Mucosa of descending colon (tissue), 3 donors: Measurements from ENCODE around the gene PDLIM7. TPM values are rescaled to one million over a fixed set of nuclear protein-coding genes. Genes with fewer than 3 reads are reported as not detected.

Experiments
- ATAC-seq: fragments of 200-7000 bp; cut with Tn5 transposase; one replicate; pipeline ENCODE4 v1.9.1; 2020; ENCODE audit warnings: mild to moderate bottlenecking, moderate library complexity
- DNase-seq, 3 donors: peaks; one replicate each; pipeline ENCODE4 v3.0.0-alpha.2; 2020
- H3K36me3 ChIP-seq: fragments of 200-600 bp; one replicate; pipeline ENCODE4 v1.8.0; 2021; ENCODE audit warnings: low read depth, mild to moderate bottlenecking
- H3K4me1 ChIP-seq: fragments of 200-600 bp; one replicate; pipeline ENCODE4 v1.8.0; 2021; ENCODE audit warnings: low read depth, mild to moderate bottlenecking
- H3K4me3 ChIP-seq: fragments of 200-600 bp; one replicate; pipeline ENCODE4 v1.8.0; 2021; ENCODE audit warnings: mild to moderate bottlenecking
- H3K9me3 ChIP-seq: fragments of 200-600 bp; one replicate; pipeline ENCODE4 v1.8.0; 2021; ENCODE audit warnings: mild to moderate bottlenecking
- intact Hi-C, 2 donors: fragments of 100-400 bp; cut with DNase I in 1 of 2; cut with micrococcal nuclease in 1 of 2; formaldehyde crosslinking; loops; one replicate each; pipeline versions ENCODE4 v1.11.0 to v1.11.1; 2022; cut with DNase I, micrococcal nuclease
- total RNA-seq, 3 donors: library from RNA; stranded (reverse); fragmentation: NEBNext Ultra II Directional in 2 of 3; extraction: Animal tissue kit (Norgen Biotek cat#: 25700) in 2 of 3; gene quantifications; one replicate each; pipeline versions ENCODE4 v1.2.1 to v1.2.4, GENCODE V29; 2021 to 2023
- TF ChIP-seq, protein P1 (sequence below): fragments of 200-600 bp; IDR thresholded peaks from one replicate; pipeline ENCODE4 v1.8.0; 2022; ENCODE audit warnings: antibody characterized with exemption, mild to moderate bottlenecking
- donor health status: DM: no; HTN: no; CAD: no; lungs with moderate emphysema.
- donor health status: DM: no; HTN: no; CAD: no.
- donor health status: DM: no; HTN: yes; CAD: no.

PDLIM7 gene
- total RNA-seq, 3 donors from 2014 or later = 12.9 to 333 (median 54.0) TPM

DNA sequence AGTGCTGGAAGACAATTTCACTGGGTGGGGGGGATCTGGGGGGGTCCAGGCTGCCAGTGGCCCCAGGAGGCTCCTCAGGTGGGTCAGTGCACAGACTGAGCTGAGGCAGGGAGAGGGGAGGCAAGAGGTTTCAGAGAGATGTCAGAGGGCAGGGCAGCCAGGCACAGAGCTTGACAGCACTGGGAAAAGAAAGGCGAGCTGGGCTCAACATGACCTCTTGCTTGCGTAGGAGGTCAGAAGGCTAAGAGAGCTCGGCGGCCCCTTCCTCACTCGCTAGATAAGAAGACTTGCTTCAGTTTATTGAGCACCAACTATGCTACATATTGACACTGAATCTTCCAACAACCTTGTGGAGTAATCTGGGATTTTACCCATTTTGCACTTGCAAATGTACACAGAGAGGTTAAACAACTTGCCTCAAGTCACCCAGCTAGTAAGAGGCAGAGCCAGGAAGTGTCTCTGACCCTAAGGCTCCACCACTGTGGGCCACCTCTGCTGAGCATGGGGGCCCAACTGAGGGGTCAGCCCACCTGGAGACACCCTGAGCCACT lies 3.5 kb downstream of the PDLIM7 start:
- intact Hi-C loops = no loop called here
- TF ChIP-seq, protein P1, sequence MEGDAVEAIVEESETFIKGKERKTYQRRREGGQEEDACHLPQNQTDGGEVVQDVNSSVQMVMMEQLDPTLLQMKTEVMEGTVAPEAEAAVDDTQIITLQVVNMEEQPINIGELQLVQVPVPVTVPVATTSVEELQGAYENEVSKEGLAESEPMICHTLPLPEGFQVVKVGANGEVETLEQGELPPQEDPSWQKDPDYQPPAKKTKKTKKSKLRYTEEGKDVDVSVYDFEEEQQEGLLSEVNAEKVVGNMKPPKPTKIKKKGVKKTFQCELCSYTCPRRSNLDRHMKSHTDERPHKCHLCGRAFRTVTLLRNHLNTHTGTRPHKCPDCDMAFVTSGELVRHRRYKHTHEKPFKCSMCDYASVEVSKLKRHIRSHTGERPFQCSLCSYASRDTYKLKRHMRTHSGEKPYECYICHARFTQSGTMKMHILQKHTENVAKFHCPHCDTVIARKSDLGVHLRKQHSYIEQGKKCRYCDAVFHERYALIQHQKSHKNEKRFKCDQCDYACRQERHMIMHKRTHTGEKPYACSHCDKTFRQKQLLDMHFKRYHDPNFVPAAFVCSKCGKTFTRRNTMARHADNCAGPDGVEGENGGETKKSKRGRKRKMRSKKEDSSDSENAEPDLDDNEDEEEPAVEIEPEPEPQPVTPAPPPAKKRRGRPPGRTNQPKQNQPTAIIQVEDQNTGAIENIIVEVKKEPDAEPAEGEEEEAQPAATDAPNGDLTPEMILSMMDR = no peak
- no peak for DNase-seq
- no peaks in the 10 kb centered on the region for H3K9me3 ChIP-seq
- no peaks in the 10 kb centered on the region for H3K36me3 ChIP-seq
- peaks cover 34% of the 10 kb centered on the region for H3K4me1 ChIP-seq
- ATAC-seq = no peak
- H3K4me3 ChIP-seq = no peak overlapping the region

DNA sequence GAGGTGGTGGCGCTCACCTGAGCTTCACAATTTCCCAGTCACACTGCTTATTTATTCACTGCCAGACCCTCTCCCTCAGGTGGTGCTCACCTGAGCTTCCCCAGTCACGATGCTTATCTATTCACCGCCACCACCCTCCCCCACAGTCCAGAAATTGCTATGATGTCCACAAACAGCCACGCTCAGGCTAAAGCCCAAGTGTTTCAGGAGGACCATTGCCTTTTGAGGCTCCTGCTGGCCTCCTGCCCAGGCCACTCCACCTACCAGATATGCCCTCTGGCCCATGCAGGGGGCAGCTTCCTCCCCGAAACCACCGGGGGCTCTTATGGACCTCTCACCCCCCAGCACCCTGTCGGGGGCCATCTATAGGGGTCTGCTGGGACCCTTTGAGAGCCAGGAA lies 4.6 kb downstream of the PDLIM7 start:
- DNase-seq = no peak
- TF ChIP-seq, protein P1 = no peak
- peaks cover 29% of the 10 kb centered on the region for H3K4me1 ChIP-seq
- no peak overlapping the region for H3K4me3 ChIP-seq
- no peak for ATAC-seq
- intact Hi-C loops = no loop called here
- H3K36me3 ChIP-seq = no peaks in the 10 kb centered on the region
- H3K9me3 ChIP-seq = no peaks in the 10 kb centered on the region

DNA sequence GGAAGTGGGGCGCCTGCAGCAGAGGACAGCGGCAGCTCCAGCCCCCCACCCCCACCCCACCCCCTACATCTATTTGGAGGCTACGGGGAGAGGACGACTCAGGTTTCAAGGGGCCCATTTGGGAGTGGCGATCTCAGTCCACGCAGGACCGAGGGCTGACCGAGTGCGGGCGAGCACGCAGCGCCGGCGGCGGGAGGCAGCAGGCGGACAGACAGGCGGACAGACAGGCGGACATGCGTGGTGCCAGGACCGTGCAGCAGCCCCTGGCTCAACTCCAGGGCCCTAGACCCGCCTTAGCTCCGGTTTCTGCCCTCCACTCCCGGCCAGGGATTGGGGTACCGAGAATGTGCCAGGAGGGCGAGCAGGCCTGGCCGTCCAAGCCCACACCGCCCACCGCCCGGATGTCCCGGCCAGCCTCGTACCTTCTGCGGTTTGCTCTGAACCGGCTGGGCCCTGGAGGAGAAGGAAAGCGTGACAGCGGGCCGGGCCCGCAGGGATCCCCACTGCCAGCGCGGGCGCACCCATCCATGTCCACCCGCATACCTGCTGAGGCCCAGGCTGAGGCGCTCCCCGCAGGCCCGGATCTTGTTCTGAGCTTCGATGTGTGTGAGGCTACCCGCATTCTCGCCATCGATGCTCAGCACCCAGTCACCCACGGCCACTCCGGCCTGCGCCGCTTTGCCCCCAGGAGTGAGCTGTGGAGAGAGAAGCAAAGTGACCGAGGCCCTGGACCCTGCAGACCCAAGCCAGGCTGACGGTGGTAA lies 5.2 kb downstream of the PDLIM7 start:
- Histone ChIP-seq H3K9me3 (no peaks in the 10 kb centered on the region), H3K4me3 (no peak overlapping the region), H3K36me3 (no peaks in the 10 kb centered on the region), H3K4me1 (peaks cover 29% of the 10 kb centered on the region)
- ATAC-seq (no peak), DNase-seq (no peak)
- intact Hi-C loops = no loop called here
- TF ChIP-seq, protein P1 = no peak

DNA sequence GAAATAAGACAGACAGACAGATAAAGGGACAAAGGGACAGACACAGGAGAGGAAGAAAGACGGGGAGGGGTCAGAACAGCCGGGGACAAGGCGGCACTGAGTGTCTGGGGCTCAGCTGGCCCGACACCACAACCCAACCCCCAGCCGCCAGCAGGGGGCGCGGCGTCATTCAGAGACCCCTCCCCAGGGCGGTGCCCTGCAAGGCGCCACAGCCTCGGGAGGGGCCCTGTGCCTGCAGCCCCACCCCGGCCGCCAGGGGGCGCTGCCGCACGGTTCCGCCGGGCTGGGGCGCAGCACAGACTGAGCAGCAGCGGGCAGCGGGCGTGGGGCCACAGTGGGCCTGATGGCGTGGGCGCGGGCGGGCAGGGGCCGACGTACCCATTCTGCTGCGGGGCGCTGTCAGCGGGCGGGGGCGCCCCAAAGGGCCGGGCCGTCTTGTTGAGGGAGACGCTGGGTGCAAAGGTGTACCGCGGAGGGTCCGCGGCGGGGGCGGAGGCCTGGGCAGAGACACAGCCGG lies 5.9 kb downstream of the PDLIM7 start:
- Histone ChIP-seq H3K36me3 (no peaks in the 10 kb centered on the region), H3K4me1 (peaks cover 26% of the 10 kb centered on the region), H3K4me3 (no peak overlapping the region), H3K9me3 (no peaks in the 10 kb centered on the region)
- TF ChIP-seq, protein P1 = peak; percentile 44
- DNase-seq = peak in 2 of 3 donors; percentile 59 to 65
- ATAC-seq = peak; percentile 65
- intact Hi-C loops = no loop called here

DNA sequence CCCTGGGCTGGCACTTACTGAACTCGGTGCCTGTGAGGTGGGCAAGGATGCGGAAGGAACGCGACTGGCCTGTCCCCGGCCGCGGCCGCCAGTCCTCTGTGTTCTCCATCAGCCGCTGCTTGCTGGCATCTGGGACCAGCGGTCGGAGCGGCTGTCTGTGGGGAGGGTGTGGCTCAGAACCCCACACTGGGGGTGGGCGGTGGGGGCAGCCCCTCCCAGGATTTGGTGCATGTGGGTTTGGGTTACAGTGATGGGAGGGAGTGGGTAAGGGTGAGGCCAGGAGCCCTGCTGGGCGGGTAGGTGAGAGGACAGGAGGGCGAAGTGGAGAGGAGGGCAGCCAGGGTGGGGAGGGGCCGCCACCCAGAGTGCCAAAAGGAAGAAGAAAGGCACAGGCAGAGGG lies 6.4 kb downstream of the PDLIM7 start:
- DNase-seq = no peak
- ATAC-seq = no peak
- TF ChIP-seq, protein P1 = no peak
- no peak overlapping the region for H3K4me3 ChIP-seq
- H3K4me1 ChIP-seq = peaks cover 22% of the 10 kb centered on the region
- no peaks in the 10 kb centered on the region for H3K9me3 ChIP-seq
- intact Hi-C loops = no loop called here
- no peaks in the 10 kb centered on the region for H3K36me3 ChIP-seq
